ENCODE results near the gene CFAP97D1. TPM values are rescaled to one million over a fixed set of nuclear protein-coding genes. Genes with fewer than 3 reads are reported as not detected.

Gene CFAP97D1
- not detected for total RNA-seq
- long read RNA-seq: 0 reads

DNA sequence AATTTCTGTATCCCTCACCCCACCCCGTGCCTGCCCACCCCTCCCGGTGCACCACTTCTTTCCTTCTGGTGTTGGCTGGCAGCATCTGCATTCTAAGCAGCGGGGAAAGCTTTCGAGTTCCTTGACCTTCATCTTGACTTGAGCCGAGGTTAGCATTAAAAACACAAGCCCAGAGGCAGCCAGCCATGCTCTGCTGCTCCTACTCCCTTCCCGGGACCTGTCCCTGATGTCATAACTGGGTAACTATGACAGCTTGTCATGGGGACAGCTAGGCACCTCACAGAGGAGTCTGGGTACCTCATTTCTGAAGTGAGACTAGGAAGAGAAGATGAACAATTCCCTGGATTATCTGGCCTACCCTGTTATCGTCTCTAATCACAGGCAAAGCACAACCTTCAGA is at the start of gene CFAP97D1:
CFAP97D1 (plus strand) TSS at position 301 of the 400 bp plus-strand sequence; CDS start at position 329, 28 bp downstream.
- ATAC-seq (ENCODE audit: poor library complexity): no peak
- no peak for DNase-seq
- intact Hi-C loops (cut with DNase I): no loop called here

DNA sequence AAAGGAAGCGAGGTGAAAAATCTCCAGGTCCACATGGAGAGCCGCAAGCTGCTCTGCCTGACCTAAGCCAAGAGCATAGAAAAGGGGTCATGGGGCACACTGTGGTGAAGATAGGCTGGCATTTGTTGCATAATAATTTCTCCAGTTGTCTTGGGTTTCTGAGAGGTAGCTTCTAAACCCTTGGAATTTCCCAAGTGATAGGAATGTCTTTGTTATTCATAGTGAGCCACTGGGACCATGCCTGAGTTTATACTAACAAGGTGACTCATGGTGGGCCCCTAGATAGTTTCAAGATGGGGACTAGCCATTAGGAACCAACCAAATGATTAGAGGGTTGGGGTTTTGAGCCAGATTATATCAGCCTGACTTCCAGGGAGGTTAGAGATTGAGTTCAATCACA is 47.3 kb upstream of the CFAP97D1 start:
- intact Hi-C loops (cut with DNase I): no loop called here

DNA sequence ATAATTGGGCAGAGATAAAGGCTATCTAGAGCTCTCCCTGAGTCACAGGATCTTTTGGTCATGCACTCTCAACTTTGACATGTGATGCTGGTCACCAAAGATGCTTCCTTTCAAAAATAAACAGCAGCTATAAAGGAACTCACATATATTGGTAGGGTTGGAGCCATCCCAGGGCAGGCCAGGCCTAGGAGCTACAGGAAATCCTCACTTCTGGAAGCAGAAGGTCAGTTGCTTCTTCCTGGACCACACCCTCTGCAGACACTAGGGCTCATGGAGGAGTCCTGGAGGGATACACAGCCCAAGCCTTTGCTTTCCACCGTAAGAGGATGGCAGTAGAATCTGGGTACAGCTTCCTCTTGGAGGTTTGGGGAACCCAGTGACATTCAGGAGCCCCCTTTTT is 46.3 kb upstream of the CFAP97D1 start:
- ATAC-seq (ENCODE audit: poor library complexity) (no peak), DNase-seq (no peak)
- intact Hi-C loops (cut with DNase I): no loop called here

More for the DNA sequence above, 47.3 kb upstream of the CFAP97D1 start:
- DNase-seq: no peak
- ATAC-seq (ENCODE audit: poor library complexity): no peak

DNA sequence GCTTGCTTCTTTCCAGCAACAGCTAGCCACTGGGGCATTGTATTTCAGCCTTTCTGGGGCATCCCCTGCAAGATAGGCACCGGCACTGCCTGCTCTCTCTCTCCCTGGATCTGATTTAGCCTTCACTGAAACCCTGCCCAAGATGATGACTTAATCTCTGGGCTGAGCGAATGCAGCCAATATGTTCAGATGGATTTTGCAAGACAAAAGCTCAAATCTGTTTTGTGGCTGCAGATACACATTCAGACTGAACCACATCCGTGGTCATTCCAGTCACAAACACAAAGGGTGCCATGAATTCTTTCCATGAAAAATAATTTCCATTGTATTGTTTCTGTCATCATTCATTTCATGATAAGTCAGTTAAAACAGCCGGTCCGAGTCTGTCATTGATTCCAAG is 45.9 kb upstream of the CFAP97D1 start:
- ATAC-seq (ENCODE audit: poor library complexity) (no peak), DNase-seq (no peak)
- intact Hi-C loops (cut with DNase I): no loop called here

DNA sequence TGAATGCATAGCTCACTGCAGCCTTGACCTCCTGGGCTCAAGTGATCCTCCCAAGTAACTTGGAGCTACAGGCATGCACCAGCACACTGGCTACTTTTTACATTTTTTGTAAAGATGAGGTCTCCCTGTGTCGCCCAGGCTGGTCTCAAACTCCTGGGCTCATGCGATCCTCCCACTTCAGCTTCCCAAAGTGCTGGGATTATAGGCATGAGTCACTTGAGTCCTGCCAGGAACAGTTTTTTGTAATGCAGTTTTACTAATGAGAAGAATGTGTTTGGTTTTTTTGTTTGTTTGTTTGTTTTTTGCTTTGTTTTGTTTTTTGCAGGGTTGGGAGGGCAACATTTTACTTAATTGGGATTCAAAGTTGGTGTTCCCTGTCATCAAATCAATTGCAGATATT is 43.8 kb upstream of the CFAP97D1 start:
- intact Hi-C loops (cut with DNase I): no loop called here
- DNase-seq (no peak), ATAC-seq (ENCODE audit: poor library complexity) (no peak)

DNA sequence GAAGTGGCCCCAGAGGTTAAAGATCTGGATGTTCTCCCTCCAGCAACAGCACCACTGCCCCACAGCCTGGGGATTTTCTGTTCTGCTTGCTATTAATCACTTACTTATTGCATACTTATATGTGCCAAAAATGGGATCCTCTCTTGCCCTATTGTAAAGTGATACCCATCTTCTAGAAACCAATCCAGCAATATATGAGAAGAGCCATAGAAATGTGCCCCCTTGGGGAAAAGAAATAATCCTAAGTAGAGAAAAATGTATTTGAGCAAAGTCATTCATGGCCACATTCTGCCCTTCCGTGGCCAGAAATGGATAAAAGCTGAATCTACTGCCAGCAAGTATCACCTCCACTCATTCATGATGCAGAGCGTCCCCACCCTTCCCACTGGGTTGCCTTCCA is 42.5 kb upstream of the CFAP97D1 start:
- no peak for ATAC-seq (ENCODE audit: poor library complexity)
- no peak for DNase-seq
- intact Hi-C loops (cut with DNase I): no loop called here

DNA sequence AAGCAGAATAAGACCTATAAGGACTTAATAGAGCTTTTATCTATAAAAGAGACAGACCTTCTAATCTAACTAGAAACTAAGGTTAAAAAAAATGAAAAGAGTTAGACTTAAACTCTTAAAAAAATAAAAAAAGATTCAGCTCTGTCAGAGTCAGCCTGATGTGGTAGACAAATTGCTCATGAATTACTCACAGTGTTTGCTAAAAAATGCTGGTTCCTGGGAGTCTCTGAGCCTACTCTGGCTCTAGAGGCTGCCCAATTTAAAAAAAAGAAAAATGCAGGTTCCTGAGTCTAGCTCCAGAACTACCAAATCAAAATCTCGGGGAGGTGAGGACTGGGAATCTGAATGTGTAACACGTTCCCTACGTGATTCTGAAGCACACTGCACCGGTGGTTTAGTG is 39.7 kb upstream of the CFAP97D1 start:
- intact Hi-C loops (cut with DNase I): no loop called here
- ATAC-seq (ENCODE audit: poor library complexity) (no peak), DNase-seq (no peak)

DNA sequence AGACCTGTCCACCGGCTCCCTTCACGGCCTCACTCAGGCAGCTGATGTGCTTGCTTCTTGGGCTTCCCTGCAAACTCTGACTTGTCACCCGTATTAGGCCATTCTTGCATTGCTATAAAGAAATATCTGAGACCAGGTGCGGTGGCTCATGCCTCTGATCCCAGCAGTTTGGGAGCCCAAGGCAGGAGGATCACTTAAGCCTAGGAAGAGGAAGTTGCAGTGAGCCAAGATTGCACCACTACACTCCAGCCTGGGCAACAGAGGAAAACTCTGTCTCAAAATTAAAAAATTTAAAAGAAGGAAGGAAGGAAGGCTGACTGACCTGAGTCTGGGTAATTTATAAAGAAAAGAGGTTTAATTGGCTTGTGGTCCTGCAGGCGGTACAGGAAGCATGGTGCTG is 38.6 kb upstream of the CFAP97D1 start:
- intact Hi-C loops (cut with DNase I): no loop called here
- DNase-seq: no peak
- ATAC-seq (ENCODE audit: poor library complexity): no peak

DNA sequence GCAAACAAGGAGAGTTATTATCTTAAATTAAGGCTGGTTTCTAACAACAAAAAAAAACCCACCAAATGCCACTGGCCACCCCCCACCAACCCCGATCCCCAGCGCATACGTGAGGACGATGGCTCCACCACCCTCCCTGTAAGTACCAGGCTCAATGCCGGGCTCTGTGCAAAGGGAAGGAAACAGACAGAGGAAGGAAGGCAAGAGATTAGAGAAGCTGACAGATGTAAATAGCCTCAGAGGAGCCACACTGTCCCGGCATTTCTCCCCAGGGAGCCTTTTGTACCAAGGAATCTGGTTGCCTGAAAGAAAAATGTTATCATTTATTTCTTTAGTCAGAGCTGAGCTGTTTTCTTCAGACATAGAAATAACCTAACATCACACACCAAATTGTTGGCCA is 34.7 kb upstream of the CFAP97D1 start:
- DNase-seq (no peak), ATAC-seq (ENCODE audit: poor library complexity) (no peak)
- intact Hi-C loops (cut with DNase I): no loop called here

DNA sequence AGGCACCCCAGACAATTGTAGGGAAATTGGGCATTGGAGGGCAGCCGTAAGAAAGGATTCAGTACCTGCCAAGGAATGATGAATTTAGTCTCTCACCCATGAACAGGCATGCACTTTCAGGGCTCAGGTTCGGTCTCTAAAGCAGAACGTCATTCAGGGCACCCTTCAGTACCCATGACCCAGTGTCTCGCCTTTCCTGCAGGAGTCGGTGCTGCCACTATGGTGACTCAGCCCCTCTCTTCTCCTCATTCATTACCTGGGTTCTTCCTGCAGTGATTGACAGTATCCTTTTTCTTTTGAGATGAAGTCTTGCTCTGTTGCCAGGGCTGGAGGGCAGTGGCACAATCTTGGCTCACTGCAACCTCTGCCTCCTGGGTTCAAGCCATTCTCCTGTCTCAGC is 30.1 kb upstream of the CFAP97D1 start:
- intact Hi-C loops (cut with DNase I): loop anchor here (5.0 to 10.0 kb wide), 2 partner anchors 38 to 175 kb away; no protein-coding TSS in a partner anchor
- DNase-seq: no peak

DNA sequence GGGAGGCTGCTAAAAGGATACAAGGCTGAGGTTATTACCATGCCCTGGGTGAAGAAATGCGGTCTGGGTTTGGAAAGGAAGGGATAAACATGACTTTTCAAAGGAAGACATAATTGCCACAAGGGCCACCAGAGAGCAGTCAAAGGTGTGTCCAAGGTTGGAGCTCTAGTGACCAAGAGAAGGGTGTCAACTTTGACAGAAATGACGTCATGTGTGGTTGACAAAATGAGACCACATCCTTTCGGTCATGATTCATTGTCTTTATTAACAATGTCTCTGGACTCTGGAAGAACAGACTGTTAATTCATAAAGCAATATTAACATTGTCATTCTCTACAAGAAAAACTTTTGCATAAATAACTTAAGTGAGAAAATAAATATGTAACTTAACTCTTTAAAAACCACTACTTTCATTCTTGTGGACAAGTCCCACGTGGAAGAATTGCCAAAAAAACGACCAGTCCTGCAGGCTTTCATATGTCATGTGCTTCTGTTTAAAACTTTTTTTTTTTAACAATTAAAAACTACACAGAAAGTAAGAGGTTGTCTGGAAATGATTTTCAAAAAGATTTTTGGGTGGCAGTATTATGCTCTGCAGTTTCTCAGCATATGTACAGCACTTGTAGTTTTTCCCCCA is 26.6 kb upstream of the CFAP97D1 start:
- DNase-seq (no peak), ATAC-seq (ENCODE audit: poor library complexity) (no peak)
- intact Hi-C loops (cut with DNase I): loop anchor here (5.0 to 10.0 kb wide), 2 partner anchors 41 to 179 kb away; no protein-coding TSS in a partner anchor

More for the DNA sequence above, 30.1 kb upstream of the CFAP97D1 start:
- no peak for ATAC-seq (ENCODE audit: poor library complexity)

DNA sequence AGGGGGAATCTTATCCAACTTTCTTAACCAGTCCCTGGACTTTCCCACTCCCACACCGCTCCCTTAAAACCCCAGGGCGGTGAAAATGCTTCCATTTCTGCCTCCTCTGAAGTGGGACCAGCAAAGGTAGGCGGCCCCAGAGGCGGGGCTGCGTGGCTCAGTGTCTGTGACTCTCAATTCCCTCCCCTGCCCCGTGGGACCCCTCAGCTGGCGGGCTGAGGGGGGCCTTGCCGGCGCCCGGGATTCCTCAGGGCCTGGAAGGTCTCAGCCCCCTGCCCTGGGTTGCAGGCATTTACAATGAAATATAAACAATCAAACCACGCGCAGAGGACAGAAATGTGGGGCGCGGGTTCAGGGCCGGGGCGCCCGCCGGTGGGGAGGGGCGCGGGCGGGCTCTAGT is 25.3 kb upstream of the CFAP97D1 start:
- intact Hi-C loops (cut with DNase I): loop anchor here (5.0 to 10.0 kb wide), 2 partner anchors 43 to 180 kb away; no protein-coding TSS in a partner anchor
- ATAC-seq (ENCODE audit: poor library complexity) (no peak), DNase-seq (no peak)

DNA sequence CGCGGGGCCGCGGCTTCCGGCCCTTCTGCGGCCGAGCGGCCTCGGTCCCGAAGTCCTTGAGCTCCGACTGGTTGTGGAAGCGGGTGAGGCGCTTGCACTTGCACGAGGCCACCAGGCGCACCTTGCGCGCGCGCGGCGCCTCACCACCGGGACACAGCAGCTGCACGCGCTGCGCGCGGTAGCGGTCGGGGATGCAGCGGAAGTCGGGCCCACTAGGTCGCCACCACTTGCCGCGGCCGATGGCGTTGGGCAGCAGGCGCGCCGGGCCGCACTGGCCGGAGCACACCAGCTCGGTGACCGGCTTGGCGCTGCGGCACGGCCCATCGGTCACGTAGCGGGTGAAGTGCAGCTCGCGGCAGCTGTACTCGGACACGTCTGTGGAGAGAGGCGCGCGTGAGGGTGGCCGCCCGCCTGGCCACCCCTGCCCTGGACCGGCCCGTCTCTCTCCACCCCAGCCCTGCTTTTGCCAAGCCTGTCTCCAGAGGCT is 24.8 kb upstream of the CFAP97D1 start:
- DNase-seq (no peak), ATAC-seq (ENCODE audit: poor library complexity) (peak; percentile 41)
- intact Hi-C loops (cut with DNase I): loop anchor here (10.0 kb wide), 1 partner anchor 181 kb away; no protein-coding TSS in a partner anchor

DNA sequence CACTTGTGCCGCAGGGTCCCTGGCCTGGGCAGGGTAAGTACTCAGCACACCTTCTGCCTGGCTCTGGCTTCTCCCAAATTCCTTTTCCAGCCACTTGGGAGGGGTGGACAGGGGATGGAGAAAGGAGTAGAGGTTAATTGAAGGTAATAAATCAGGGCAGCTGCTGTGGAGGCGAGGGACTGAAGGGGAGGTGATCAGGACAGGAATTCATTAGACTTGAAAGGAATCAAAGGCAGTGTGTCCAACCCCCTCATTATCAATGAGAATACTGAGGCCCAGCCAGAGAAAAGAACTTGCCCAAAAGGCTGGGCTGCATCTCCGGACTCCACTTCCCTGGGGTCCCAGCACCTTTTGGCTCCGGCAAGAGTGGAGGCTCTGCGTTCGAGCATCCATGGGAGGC is 24.0 kb upstream of the CFAP97D1 start:
- DNase-seq (no peak), ATAC-seq (ENCODE audit: poor library complexity) (no peak)
- intact Hi-C loops (cut with DNase I): loop anchor here (10.0 kb wide), 1 partner anchor 181 kb away; no protein-coding TSS in a partner anchor

DNA sequence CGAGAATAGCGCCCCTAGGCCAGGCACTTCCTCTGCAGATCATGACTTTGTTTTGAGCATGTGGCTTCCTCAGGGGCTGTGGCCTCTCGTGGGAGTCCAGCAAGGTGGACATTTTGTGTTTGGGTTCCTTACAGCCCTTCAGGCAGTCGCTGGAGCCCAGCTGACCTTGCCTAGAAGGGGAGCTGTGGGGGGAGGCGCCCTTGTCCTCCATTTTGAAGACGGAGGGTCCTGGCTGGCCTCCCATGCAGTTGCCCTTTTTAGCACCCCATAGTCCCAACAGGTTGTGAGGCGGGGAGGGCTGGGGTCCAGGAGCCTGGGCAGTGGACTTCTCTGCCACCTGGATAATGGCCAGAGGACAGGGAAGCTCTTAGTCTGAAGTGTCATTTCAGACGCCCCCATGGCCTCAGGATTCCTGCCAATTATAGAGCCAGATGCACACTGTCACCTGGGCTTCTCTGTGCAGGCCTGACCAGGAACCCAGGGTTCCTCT is 23.0 kb upstream of the CFAP97D1 start:
- intact Hi-C loops (cut with DNase I): loop anchor here (10.0 kb wide), 1 partner anchor 182 kb away; no protein-coding TSS in a partner anchor
- DNase-seq: no peak
- ATAC-seq (ENCODE audit: poor library complexity): no peak

DNA sequence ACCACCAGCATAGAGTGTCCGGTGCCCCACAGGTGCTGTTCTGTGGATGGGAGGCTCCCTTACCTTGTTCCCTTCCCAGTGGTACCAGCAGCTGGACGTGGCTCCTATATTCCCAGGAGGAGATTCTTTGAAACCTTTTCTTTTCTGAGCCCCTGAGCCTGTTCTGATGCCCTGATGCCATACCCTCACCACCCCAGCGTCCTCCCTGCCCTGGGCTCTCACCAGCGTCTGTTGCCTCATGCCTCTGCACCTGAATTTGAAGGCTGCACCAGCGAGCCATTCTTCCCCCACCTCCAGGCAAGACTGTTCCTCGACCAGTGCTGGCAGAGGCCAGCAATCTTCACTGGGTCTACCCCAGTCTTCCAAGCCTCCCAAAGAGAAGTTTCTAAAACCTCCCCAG is 22.1 kb upstream of the CFAP97D1 start:
- ATAC-seq (ENCODE audit: poor library complexity) (no peak), DNase-seq (no peak)
- intact Hi-C loops (cut with DNase I): loop anchor here (10.0 kb wide), 1 partner anchor 183 kb away; no protein-coding TSS in a partner anchor

DNA sequence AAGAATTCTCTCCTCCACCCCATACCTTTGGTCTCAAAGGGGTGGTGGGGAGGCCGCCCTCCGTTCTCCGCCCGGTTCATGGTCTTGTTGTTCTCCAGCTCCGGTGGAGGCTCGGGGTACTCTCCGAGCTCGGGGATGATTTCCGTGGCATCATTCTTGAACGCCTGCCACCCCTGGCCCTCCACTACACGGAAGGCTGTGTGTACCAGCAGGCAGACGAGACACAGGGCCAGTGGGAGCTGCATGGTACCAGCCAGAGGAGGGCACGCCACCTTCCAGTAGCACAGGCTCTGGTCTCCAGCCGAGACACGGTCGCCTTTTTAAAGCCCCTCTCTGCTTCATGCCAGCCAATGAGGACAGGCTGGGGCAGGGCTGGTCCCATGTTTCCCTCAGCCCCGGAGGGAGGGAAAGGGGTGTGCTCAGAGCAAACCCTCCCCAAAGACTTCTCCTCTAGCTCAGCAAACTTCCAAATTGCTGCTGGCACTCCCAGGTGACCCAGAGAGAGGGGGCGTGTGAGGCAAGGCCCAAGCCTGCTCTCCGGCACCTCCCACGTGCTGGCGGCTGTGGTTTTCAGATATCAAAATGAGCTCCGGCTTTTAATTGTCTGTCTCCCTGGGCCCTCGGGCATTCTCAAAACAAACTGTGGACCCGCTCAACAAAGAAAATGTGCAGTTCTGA is 21.6 kb upstream of the CFAP97D1 start, which contains the start of gene SOST:
SOST (minus strand) TSS at position 295 of the 678 bp plus-strand sequence; CDS start at position 245, 50 bp downstream.
- no peak for ATAC-seq (ENCODE audit: poor library complexity)
- intact Hi-C loops (cut with DNase I): loop anchor here (10.0 kb wide), 1 partner anchor 184 kb away; no protein-coding TSS in a partner anchor
- no peak for DNase-seq

DNA sequence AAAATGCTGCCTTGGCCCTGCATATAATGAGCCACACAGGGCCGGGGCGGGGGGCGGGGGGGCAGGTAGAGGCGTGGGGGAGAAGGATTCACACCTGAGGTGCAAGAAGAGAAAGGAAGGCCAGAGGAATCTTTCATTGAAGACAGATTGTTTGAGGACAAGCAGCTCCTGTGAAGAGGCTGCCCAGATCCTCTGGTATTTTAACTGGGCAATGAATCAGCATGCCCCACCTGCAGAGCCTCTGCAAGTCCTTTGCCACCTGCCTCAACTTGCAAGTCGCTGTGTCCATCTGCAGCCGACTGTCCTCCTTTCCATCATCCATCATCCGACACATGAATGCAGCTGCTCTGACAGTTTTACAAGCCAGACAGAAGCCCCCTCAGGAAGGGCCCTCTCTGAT is 20.4 kb upstream of the CFAP97D1 start:
- intact Hi-C loops (cut with DNase I): loop anchor here (2.0 to 10.0 kb wide), 2 partner anchors 65 to 185 kb away; no protein-coding TSS in a partner anchor
- DNase-seq (no peak), ATAC-seq (ENCODE audit: poor library complexity) (no peak)

DNA sequence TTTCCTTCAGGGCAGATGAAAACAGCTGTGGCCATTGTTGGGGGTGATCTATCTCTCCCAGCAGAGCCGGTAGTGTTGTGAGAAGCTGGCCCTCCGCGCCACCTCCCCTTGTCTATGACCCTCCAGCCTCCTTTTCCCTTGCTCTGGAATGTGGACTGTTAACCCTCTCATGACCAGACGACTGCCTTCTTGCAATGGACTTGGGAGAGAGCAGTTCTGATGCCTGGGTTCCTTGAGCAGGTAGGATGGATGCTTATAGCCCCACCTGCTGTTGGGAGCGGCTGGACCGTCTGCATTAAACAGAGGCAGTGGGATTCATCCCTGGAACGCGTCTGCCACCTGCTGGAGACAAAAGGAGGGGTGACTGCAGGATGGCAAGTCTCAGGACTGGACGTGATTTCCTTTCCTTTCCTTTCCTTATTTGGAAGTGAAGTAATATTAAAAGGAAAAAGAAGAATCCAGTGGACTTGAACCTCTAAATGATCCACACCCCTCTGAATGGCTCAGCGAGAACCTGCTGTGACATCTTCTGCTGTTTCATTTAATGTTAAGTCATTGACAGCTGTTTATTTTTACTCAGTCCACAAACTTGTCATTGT is 19.9 kb upstream of the CFAP97D1 start:
- intact Hi-C loops (cut with DNase I): loop anchor here (2.0 kb wide), 1 partner anchor 66 kb away; no protein-coding TSS in a partner anchor
- peak; percentile 95 for DNase-seq
- peak; percentile 93 for ATAC-seq (ENCODE audit: poor library complexity)

Measured in Right ventricle myocardium superior (tissue), 1 donor.